OCI-LY1 (cell line): ENCODE data around the gene KLF18.

ENCODE experiments used
- H2AFZ ChIP-seq: fragments of 200-600 bp; sonication (generic), shearing (Covaris generic); 2 replicates; pipeline ENCODE4 v1.6.0; 2014; ENCODE audit warnings: antibody characterized with exemption, mild to moderate bottlenecking, low read length
- H3F3A ChIP-seq: fragments of 200-600 bp; sonication (generic), shearing (Covaris generic); 2 replicates; pipeline ENCODE4 v1.6.0; 2014; ENCODE audit warnings: mild to moderate bottlenecking, antibody characterized with exemption, low read length, moderate library complexity; ENCODE audit not compliant: insufficient read depth
- H3K27ac ChIP-seq: fragments of 200-600 bp; sonication (generic); 2 replicates; pipeline ENCODE4 v1.5.1; 2014; ENCODE audit warnings: low read length, mixed run types, mild to moderate bottlenecking, low read depth; ENCODE audit not compliant: poor library complexity, severe bottlenecking
- H3K27me3 ChIP-seq: fragments of 200-600 bp; sonication (generic); 2 replicates; pipeline ENCODE4 v1.6.0; 2014; ENCODE audit warnings: antibody characterized with exemption, mild to moderate bottlenecking, low read length, moderate library complexity; ENCODE audit not compliant: insufficient read depth
- H3K36me3 ChIP-seq: fragments of 200-600 bp; sonication (generic); 2 replicates; pipeline ENCODE4 v1.6.1; 2014; ENCODE audit warnings: mild to moderate bottlenecking, antibody characterized with exemption, low read length, moderate library complexity, mixed read lengths; ENCODE audit not compliant: insufficient read depth
- H3K4me1 ChIP-seq: fragments of 200-600 bp; sonication (generic); 2 replicates; pipeline ENCODE4 v1.5.1; 2014; ENCODE audit warnings: mild to moderate bottlenecking, low read length, moderate library complexity; ENCODE audit not compliant: insufficient read depth, severe bottlenecking
- H3K4me2 ChIP-seq: fragments of 200-600 bp; sonication (generic), shearing (Covaris generic); 2 replicates; pipeline ENCODE4 v1.6.1; 2014; ENCODE audit warnings: low read length
- H3K4me3 ChIP-seq: fragments of 200-600 bp; sonication (generic); 2 replicates; pipeline ENCODE4 v1.5.1; 2014; ENCODE audit warnings: low read length, low read depth, mild to moderate bottlenecking, mixed read lengths; ENCODE audit not compliant: poor library complexity, severe bottlenecking
- H3K79me2 ChIP-seq: fragments of 200-600 bp; shearing (Covaris generic); 2 replicates; pipeline ENCODE4 v1.6.1; 2016; ENCODE audit warnings: mixed run types, low read length, mixed read lengths; ENCODE audit not compliant: insufficient read depth
- H3K9ac ChIP-seq: fragments of 200-600 bp; sonication (generic), shearing (Covaris generic); 2 replicates; pipeline ENCODE4 v1.6.1; 2014; ENCODE audit warnings: mild to moderate bottlenecking, low read length, mixed read lengths
- H3K9me2 ChIP-seq: fragments of 200-600 bp; sonication (generic), shearing (Covaris generic); 2 replicates; pipeline ENCODE4 v1.6.1; 2014; ENCODE audit warnings: low read depth, mild to moderate bottlenecking, low read length, mixed read lengths
- H3K9me3 ChIP-seq: fragments of 200-600 bp; shearing (Covaris generic); 2 replicates; pipeline ENCODE4 v1.6.1; 2014; ENCODE audit warnings: low read length, mixed read lengths
- H4K20me1 ChIP-seq: fragments of 200-600 bp; sonication (generic), shearing (Covaris generic); 2 replicates; pipeline ENCODE4 v1.6.0; 2016; ENCODE audit warnings: mild to moderate bottlenecking, low read length; ENCODE audit not compliant: insufficient read depth
- CTCF ChIP-seq: fragments of 200-600 bp; sonication (generic), shearing (Covaris generic); IDR thresholded peaks from 2 replicates; pipeline ENCODE4 v1.5.1; 2017; ENCODE audit warnings: mild to moderate bottlenecking, antibody characterized with exemption, low read length, moderate library complexity, mixed read lengths
- EZH2 ChIP-seq: fragments of 200-600 bp; sonication (generic), shearing (Covaris generic); IDR thresholded peaks from 2 replicates; pipeline ENCODE4 v1.8.0; 2017; ENCODE audit warnings: borderline replicate concordance, mixed run types, mild to moderate bottlenecking, antibody characterized with exemption, low read length, moderate library complexity, mixed read lengths

Gene KLF18

GRCh38 chr1:44113095-44113609 lies 28.3 kb downstream of the KLF18 start:
- Histone ChIP-seq H3K4me3 (no peak overlapping the region), H3K79me2 (no peaks in the 10 kb centered on the region), H3F3A (no peaks in the 10 kb centered on the region), H3K4me2 (no peak overlapping the region), H3K27ac (no peak overlapping the region), H3K36me3 (no peaks in the 10 kb centered on the region), H4K20me1 (no peaks in the 10 kb centered on the region), H3K9me3 (no peaks in the 10 kb centered on the region), H3K4me1 (no peaks in the 10 kb centered on the region), H3K9me2 (no peaks in the 10 kb centered on the region), H2AFZ (no peak overlapping the region), H3K9ac (no peak overlapping the region), H3K27me3 (peaks cover 3% of the 10 kb centered on the region; the same call in 1 of the 2 replicates)
- TF ChIP-seq CTCF (no peak), EZH2 (no peak)

GRCh38 chr1:44112486-44112885 lies 28.9 kb downstream of the KLF18 start:
- no peak for TF ChIP-seq EZH2
- TF ChIP-seq CTCF = no peak
- no peak overlapping the region for H3K27ac ChIP-seq
- H4K20me1 ChIP-seq = no peaks in the 10 kb centered on the region
- H2AFZ ChIP-seq = no peak overlapping the region
- no peaks in the 10 kb centered on the region for H3K79me2 ChIP-seq
- H3K4me2 ChIP-seq = no peak overlapping the region
- no peaks in the 10 kb centered on the region for H3K9me2 ChIP-seq
- no peak overlapping the region for H3K4me3 ChIP-seq
- no peak overlapping the region for H3K9ac ChIP-seq
- H3K27me3 ChIP-seq = peaks cover 3% of the 10 kb centered on the region; the same call in 1 of the 2 replicates
- H3K36me3 ChIP-seq = no peaks in the 10 kb centered on the region
- H3K9me3 ChIP-seq = no peaks in the 10 kb centered on the region
- no peaks in the 10 kb centered on the region for H3F3A ChIP-seq
- no peaks in the 10 kb centered on the region for H3K4me1 ChIP-seq

GRCh38 chr1:44111861-44112260 lies 29.6 kb downstream of the KLF18 start:
- Histone ChIP-seq H3K79me2 (no peaks in the 10 kb centered on the region), H3K4me1 (no peaks in the 10 kb centered on the region), H2AFZ (no peak overlapping the region), H3K27ac (no peak overlapping the region), H3K9me2 (no peaks in the 10 kb centered on the region), H4K20me1 (no peaks in the 10 kb centered on the region), H3F3A (no peaks in the 10 kb centered on the region), H3K27me3 (peaks cover 3% of the 10 kb centered on the region; the same call in 1 of the 2 replicates), H3K36me3 (no peaks in the 10 kb centered on the region), H3K4me3 (no peak overlapping the region), H3K9ac (no peak overlapping the region), H3K9me3 (no peaks in the 10 kb centered on the region), H3K4me2 (no peak overlapping the region)
- TF ChIP-seq CTCF = no peak
- TF ChIP-seq EZH2 = no peak
